ENCODE results near the gene SNAI3.

SNAI3 gene

DNA sequence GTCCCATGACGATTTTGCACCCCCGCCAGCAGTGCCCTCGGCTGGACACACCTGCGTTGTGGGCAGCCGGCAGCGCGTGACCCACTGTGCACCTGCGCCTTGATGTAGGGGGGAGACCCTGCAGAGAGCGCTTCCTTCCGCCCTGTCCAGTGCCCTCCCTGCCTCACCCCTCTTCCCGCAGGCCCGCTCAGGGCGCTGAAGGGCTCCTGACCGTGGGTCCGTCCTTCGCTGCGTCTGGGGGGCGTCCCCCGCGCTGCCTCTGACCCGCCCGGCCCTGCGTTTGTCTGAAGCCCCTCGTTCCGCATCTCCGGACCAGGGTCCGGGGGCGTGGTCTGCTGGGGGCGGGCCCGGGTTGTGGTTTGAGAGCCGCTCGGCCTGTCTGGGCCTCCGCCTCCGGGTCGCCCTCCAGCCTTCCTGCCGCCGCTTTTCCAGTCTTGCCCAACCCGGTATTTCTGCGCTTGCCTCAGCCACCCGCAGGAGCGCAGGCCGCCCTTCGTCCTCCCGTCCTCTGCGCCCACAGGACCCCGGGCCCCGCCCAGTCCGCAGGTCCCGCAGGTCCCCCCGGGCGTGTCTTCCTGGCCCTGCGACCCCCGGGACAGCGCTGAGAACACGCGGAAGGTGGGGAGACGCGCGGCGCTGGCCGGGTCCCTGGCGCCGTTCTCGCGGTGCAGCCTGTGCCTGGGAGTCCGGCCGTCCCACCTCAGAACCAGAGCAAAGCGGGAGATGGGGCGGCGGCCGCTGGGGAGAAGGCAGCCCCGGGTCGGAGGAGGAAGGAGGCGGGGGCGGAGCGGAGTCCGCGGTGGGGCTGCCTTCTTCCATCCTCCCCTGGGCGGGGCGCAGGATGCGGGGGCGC is 51.9 kb downstream of the SNAI3 start:
- no peak overlapping the region for H2AFZ ChIP-seq (ENCODE audit: low read length)
- H3K4me3 ChIP-seq (ENCODE audit: low read length, poor library complexity, severe bottlenecking), result no peak overlapping the region

DNA sequence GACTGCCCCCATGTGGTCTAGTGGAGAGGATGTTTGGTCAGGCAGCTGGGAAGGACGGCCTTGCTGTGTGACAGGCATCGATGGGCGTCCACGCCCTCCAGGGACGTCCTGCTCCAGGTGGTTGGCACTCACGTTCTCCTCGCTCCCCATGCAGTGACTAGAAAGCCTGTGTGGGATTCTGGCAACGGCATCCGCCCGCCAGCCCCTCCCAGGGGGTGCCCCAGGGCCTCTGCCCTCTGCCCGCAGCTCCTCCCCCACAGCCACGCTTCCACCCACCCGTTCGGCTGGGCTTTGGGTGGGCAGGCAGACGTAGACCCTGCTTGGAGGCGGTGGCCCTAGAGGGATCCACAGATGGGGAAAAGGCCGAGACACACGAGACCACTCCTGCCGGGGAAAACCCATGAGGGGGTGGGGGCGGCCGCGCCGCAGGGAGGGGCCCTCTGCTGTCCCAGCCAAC is 52.6 kb downstream of the SNAI3 start:
- Histone ChIP-seq H3K36me3 (ENCODE audit: insufficient read depth, low read length) (peaks cover 9% of the 10 kb centered on the region; the same call in 1 of the 2 replicates), H3K27me3 (ENCODE audit: insufficient read depth, low read length, poor library complexity, severe bottlenecking) (no peaks in the 10 kb centered on the region), H4K20me1 (ENCODE audit: insufficient read depth, low read length, poor library complexity, severe bottlenecking) (no peaks in the 10 kb centered on the region), H3K4me1 (ENCODE audit: insufficient read depth, low read length, poor library complexity, severe bottlenecking) (no peaks in the 10 kb centered on the region), H3K79me2 (ENCODE audit: insufficient read depth, low read length) (no peaks in the 10 kb centered on the region), H3K9ac (ENCODE audit: low read depth, low read length, poor library complexity, severe bottlenecking) (no peak overlapping the region), H2AFZ (ENCODE audit: low read length) (no peak overlapping the region), H3F3A (ENCODE audit: low read depth) (no peaks in the 10 kb centered on the region), H3K9me3 (ENCODE audit: insufficient read depth, low read depth, low read length) (no peaks in the 10 kb centered on the region), H3K9me2 (replicated peaks; ENCODE audit: low read depth, low read length) (no peaks in the 10 kb centered on the region), H3K4me2 (ENCODE audit: low read depth, low read length, poor library complexity, severe bottlenecking) (no peak overlapping the region), H3K4me3 (ENCODE audit: low read length, poor library complexity, severe bottlenecking) (no peak overlapping the region)
- no peak for TF ChIP-seq EZH2phosphoT487 (IDR thresholded peaks at IDR 0.05; ENCODE audit: borderline replicate concordance)
- TF ChIP-seq, protein P1, sequence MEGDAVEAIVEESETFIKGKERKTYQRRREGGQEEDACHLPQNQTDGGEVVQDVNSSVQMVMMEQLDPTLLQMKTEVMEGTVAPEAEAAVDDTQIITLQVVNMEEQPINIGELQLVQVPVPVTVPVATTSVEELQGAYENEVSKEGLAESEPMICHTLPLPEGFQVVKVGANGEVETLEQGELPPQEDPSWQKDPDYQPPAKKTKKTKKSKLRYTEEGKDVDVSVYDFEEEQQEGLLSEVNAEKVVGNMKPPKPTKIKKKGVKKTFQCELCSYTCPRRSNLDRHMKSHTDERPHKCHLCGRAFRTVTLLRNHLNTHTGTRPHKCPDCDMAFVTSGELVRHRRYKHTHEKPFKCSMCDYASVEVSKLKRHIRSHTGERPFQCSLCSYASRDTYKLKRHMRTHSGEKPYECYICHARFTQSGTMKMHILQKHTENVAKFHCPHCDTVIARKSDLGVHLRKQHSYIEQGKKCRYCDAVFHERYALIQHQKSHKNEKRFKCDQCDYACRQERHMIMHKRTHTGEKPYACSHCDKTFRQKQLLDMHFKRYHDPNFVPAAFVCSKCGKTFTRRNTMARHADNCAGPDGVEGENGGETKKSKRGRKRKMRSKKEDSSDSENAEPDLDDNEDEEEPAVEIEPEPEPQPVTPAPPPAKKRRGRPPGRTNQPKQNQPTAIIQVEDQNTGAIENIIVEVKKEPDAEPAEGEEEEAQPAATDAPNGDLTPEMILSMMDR (conservative IDR thresholded peaks at IDR 0.05; ENCODE audit: low read length), result no peak

More for the DNA sequence above, 51.9 kb downstream of the SNAI3 start:
- Histone ChIP-seq H3K27me3 (ENCODE audit: insufficient read depth, low read length, poor library complexity, severe bottlenecking) (no peaks in the 10 kb centered on the region), H3K79me2 (ENCODE audit: insufficient read depth, low read length) (no peaks in the 10 kb centered on the region), H3F3A (ENCODE audit: low read depth) (no peaks in the 10 kb centered on the region), H3K9me2 (replicated peaks; ENCODE audit: low read depth, low read length) (no peaks in the 10 kb centered on the region), H3K4me1 (ENCODE audit: insufficient read depth, low read length, poor library complexity, severe bottlenecking) (no peaks in the 10 kb centered on the region), H4K20me1 (ENCODE audit: insufficient read depth, low read length, poor library complexity, severe bottlenecking) (no peaks in the 10 kb centered on the region), H3K36me3 (ENCODE audit: insufficient read depth, low read length) (peaks cover 9% of the 10 kb centered on the region; the same call in 1 of the 2 replicates), H3K9me3 (ENCODE audit: insufficient read depth, low read depth, low read length) (no peaks in the 10 kb centered on the region), H3K9ac (ENCODE audit: low read depth, low read length, poor library complexity, severe bottlenecking) (no peak overlapping the region), H3K4me2 (ENCODE audit: low read depth, low read length, poor library complexity, severe bottlenecking) (no peak overlapping the region)
- TF ChIP-seq, protein P1 (conservative IDR thresholded peaks at IDR 0.05; ENCODE audit: low read length), result no peak
- no peak for TF ChIP-seq EZH2phosphoT487 (IDR thresholded peaks at IDR 0.05; ENCODE audit: borderline replicate concordance)

DNA sequence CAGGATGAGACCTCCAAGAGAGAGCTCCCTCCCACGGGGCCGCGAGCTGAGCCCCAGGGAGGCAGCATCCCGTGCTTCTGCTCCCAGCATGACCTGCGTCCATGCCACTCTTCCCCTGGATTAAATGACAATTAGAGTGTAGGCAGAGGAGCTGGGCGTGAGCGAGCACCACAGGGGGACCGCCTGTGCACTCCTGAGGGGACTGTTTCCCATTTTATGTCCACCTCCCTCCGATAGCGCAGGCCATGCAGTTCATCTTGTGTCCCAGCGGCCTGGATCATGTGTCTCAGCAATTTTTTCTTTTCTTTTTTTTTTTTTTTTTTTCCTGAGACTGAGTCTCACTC is 53.7 kb downstream of the SNAI3 start:
- Histone ChIP-seq H3K36me3 (ENCODE audit: insufficient read depth, low read length) (peaks cover 9% of the 10 kb centered on the region; the same call in 1 of the 2 replicates), H3K4me1 (ENCODE audit: insufficient read depth, low read length, poor library complexity, severe bottlenecking) (no peaks in the 10 kb centered on the region)
- TF ChIP-seq, protein P1 (conservative IDR thresholded peaks at IDR 0.05; ENCODE audit: low read length), result no peak
- no peak for TF ChIP-seq EZH2phosphoT487 (IDR thresholded peaks at IDR 0.05; ENCODE audit: borderline replicate concordance)

More for the DNA sequence above, 53.7 kb downstream of the SNAI3 start:
- H3K79me2 ChIP-seq (ENCODE audit: insufficient read depth, low read length), result no peaks in the 10 kb centered on the region
- no peak overlapping the region for H3K4me3 ChIP-seq (ENCODE audit: low read length, poor library complexity, severe bottlenecking)
- H4K20me1 ChIP-seq (ENCODE audit: insufficient read depth, low read length, poor library complexity, severe bottlenecking), result no peaks in the 10 kb centered on the region
- no peak overlapping the region for H3K4me2 ChIP-seq (ENCODE audit: low read depth, low read length, poor library complexity, severe bottlenecking)
- H3K9me2 ChIP-seq (replicated peaks; ENCODE audit: low read depth, low read length), result no peaks in the 10 kb centered on the region
- no peaks in the 10 kb centered on the region for H3F3A ChIP-seq (ENCODE audit: low read depth)
- H3K27me3 ChIP-seq (ENCODE audit: insufficient read depth, low read length, poor library complexity, severe bottlenecking), result no peaks in the 10 kb centered on the region
- no peak overlapping the region for H3K9ac ChIP-seq (ENCODE audit: low read depth, low read length, poor library complexity, severe bottlenecking)
- H2AFZ ChIP-seq (ENCODE audit: low read length), result no peak overlapping the region
- H3K9me3 ChIP-seq (ENCODE audit: insufficient read depth, low read depth, low read length), result no peaks in the 10 kb centered on the region
